ENCODE data around the gene CNNM3. TPM values are rescaled to one million over a fixed set of nuclear protein-coding genes. Genes with fewer than 3 reads are reported as not detected.

The CNNM3 gene
- total RNA-seq, 1 donor from 2014 or later: 5.5 TPM

DNA sequence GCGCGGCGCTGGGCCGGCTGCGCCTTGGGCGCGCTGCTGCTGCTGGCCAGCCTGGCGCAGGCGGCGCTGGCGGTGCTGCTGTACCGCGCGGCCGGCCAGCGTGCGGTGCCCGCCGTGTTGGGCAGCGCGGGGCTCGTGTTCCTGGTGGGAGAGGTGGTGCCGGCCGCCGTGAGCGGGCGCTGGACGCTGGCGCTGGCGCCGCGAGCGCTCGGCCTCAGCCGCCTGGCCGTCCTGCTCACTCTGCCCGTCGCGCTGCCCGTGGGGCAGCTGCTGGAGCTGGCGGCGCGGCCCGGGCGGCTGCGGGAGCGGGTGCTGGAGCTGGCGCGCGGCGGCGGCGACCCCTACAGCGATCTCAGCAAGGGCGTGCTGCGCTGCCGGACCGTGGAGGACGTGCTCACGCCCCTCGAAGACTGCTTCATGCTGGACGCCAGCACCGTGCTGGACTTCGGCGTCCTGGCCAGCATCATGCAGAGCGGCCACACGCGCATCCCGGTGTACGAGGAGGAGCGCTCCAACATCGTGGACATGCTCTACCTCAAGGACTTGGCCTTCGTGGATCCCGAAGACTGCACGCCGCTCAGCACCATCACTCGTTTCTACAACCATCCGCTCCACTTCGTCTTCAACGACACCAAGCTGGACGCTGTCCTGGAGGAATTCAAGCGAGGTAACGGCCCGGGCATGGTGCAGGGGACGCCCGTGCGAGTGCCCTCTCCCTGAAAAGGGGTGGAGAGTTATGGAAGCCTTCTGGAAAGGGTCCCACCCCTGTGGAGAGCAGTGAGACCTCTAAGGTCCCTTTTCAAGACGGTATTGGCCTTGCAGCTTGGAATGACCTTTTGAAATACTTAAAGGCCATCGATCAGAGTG lies 1.0 kb downstream of the CNNM3 start:
- peak; percentile 12 for DNase-seq (ENCODE audit: low read depth)

DNA sequence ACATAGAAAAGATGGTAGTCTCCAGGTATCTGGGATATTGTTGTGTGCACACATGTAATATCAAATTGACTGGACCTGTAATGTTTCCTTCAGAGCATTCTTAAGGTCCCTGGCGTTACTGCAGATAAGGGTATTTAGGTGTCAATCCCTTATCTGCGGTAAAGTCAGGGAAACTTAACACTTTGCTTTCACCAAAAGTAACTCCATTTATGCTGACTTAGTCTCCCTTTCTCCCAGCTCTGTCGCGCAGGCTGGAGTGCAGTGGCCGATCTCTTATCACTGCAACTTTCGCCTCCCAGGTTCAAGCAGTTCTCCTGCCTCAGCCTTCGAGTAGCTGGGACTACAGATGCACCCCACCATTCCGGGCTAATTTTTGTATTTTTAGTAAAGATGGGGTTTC lies 1.8 kb downstream of the CNNM3 start:
- DNase-seq (ENCODE audit: low read depth): no peak

DNA sequence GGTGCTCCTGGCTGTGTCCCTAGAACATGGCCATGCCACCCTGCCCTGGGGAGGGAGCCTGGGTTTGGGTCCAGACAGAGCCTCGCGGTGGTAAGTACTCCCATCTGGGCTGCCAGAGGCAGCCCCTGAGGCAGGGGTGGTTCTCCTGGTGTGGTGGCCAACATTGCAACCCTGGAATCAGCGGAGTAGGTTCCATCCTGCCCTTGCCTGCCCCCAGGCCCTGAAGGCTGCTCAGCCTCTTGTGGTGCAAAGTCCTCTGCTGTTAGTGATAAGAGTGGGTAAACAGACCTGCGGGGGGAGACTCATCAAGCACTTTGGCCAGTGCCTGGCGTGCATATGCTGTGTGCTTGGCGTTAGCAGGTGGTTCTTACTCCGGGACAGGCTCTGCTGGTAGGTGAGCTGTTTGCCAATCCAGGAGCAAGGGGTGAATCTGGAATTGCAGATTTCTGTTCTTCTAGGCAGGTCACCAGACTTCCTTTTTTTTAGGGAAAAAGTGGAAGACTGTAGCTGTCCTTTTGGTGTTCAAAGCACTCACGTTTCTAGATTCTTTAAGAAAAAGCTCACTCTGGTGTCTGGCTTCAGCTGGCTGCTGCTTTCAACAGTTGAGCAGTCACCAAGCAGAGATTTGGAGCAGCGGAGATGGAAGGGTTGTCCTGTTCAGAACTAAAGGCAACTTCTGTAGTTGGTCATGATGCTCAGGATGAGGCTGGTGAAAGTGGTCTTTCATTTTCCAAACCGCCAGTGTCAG lies 3.2 kb downstream of the CNNM3 start:
- no peak for DNase-seq (ENCODE audit: low read depth)

DNA sequence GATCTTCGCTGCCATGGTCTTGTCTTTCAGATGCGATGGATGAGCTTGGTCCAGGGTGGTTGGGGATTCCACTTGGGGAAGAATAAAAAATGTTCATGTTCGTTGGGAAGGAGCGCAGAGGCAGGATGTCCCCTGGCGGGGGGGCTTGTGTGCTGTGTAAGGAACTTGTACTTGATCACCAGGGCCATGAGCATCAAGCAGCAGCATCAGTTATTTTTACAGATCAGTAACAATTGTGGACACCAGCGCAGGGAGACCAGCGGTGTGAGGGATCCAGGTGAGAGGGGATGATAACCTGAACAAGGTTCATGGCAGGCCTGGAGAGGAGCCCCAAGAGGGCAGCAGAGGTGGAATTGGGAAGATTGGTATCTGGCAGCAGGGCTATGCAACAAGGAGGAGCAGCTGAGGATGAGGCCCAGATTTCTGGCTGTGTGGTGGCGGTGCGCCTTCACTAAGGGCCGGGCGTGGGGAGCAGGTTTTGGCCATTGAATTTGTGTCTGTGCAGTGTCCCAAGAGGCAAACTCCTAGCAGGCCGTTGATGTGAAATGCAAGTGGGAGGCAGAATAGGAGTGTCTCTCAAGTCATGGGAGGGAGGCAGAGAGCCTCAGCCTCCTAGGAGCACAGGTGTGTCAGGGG lies 3.9 kb downstream of the CNNM3 start:
- DNase-seq (ENCODE audit: low read depth): no peak

DNA sequence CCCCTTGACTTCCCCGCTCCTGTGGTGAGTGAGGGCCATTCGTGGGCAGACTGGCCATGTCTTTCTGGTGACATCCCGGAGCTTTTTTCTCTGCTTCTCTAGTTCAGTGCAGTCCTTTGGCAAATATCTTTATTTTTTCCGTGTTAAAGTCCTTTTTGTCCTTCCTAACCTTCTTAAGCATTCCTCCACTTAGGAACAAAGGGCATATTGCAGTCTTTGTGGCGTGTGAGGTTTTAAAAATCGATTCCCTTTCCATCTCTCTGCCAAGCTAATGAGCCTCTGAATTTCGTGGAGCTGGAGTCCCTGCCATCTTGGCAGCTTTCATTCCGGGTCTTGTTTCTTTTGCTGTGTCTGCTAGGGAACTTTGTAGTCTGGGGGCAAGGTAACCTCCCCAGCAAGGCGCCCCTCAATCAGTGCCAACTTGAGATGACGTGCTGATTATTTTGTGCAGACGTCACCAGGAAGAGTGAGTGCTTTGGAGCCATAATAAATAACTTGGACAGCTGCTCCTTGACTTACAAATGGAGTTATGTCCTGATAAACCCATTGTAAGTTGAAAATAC lies 5.1 kb downstream of the CNNM3 start:
- DNase-seq (ENCODE audit: low read depth): no peak

DNA sequence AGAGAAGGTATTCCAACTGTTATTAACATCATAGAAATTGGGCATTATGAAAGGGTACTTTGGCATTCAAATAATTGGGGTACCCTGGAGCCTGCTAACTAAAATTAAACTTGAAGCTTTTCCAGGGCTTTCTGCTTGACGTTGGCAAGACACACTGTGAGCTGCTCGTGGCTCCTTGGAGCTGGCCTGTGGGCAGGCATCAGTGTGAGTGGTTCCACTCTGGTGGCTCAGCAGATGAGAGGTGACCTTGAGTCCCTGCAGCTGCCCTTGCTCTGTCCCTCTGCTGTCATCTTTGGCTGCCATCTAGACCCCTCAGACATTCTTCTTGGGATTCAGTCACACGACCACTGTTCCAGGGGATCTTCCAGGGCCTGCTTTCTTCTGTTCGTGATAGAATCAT lies 6.7 kb downstream of the CNNM3 start:
- peak; percentile 26 for DNase-seq (ENCODE audit: low read depth)

DNA sequence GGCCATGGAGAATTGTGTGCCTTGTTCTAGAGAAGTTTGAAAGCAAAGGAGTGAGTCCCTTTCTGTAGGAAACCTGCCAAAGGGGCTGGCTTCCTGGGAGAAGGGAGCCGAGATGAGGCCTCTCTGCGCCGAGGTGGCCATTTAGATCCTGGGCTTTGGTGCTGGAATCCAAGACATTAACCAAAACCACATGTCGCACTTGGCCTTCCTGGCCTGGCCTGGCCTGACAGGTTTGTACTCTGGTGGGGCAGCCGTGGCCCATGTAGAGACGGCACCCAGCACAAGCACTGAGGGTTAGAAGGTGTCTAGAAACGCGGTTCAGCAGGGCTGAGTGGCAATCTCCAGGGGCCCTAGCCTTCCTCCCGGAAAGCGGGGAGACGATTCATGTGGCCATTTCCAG lies 7.1 kb downstream of the CNNM3 start:
- no peak for DNase-seq (ENCODE audit: low read depth)

DNA sequence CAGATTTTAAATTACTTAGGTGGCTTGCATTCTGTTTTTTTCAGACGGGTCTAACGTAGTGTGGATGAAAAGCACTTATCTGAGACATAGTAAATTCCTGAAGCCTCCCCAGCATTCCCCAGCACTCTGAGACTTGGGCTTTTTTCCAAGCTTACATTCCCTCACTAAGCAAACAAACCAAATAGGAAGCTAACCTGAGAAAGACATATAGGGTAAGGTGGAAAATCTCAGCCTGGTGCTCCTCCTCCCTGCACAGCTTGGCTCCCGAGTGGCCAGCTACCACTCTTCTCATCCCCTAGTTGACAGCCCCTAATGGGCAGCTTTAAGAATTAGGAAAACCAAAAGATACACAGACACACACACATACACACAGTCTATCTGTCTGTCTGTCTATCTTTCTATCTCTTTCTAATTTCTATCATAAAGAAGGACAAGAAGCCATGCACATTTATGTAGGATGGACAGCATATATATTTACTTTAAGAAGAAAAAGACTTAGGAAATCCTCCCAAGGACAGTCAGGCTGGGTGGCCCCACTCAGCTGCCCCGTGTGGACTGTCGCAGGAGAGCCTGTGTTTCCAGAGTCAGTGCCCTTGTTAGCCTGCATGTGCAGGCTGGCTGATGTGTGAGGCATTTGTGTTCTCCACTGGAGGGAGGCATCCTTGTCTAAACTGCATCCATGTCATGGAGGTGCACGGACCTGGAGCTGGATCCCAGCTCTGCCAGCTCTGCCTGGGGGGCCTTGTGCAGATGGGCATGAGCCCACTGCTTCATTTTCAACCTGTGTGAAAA lies 8.2 kb downstream of the CNNM3 start:
- DNase-seq (ENCODE audit: low read depth): no peak

DNA sequence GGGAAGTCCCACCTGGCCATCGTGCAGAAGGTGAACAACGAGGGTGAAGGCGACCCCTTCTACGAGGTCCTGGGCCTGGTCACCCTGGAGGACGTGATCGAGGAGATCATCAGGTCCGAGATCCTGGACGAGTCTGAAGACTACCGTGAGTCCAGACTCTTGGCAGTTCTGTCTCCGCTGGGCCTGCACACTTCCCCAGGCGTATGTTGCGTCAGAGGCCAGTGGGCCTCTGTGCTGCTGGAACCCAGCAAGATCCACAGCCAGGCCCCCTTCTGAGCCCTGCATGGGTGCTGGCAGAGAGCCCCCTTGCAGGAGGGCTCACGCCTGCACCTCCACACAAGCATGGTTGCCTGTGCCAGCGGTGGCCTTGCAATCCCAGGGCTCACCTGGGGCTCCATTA lies 9.0 kb downstream of the CNNM3 start:
- no peak for DNase-seq (ENCODE audit: low read depth)

DNA sequence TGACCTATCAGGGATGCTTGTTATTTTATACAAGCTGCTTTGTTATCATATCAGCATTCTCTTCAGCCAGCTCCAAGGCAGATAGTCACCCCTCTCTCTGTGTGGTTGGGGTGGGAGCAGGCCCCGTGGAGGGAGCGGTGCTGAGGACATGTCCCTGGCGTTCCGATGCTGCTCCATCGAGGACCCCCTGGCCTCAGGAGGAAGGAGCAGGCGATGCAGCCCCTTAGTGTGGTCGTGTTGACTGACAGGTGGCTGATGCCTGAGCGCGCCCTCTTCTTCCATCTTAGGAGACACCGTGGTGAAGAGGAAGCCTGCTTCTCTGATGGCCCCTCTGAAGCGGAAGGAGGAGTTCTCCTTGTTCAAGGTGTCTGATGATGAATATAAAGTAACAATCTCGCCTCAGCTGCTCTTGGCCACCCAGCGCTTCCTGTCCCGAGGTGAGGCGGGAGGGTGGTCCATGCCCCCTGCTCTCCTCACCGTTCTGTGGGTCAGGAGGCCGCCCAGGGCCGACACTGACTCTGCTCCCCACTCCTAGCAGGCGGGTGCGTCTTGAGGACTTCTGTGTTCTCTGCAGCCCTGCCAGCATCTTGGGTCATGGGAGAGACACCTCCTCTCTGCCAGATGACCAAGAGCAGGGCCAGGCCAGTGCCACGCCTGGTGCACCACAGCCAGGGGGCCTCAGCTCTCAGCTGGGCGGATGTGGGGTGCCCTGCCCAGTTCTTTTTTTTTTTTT lies 10.6 kb downstream of the CNNM3 start:
- no peak for DNase-seq (ENCODE audit: low read depth)

DNA sequence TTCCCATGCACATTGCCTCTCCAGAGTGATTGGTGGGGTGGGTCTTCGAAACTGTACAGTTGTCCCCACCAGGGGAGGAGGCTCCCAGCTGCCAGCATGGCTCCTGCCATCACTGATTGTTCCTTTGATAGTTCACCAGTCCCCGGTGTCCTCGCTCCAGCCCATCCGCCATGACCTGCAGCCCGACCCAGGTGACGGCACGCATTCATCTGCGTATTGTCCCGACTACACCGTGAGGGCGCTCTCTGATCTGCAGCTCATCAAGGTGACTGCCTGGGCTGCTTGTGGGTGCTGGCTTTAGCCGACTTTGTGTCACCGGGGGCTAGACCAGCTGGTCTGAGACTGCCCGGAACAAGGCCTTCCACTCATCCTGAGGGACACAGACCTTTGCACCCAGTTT lies 12.4 kb downstream of the CNNM3 start:
- DNase-seq (ENCODE audit: low read depth): no peak

DNA sequence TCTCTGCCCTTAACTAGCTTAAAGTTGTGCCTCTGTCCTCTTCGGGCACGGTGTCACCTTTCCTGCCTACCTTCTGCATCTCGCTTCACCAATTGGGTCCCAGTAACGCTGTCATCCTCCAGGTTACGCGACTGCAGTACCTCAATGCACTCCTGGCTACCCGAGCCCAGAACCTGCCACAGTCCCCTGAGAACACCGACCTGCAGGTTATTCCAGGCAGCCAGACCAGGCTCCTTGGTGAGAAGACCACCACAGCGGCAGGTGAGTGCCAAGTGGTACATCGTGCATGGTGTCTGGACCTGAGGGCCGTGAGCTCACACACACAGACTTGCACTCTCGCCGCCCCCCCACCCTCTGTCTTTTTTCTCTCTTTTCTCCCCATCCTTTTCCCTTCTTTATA lies 12.8 kb downstream of the CNNM3 start:
- no peak for DNase-seq (ENCODE audit: low read depth)

DNA sequence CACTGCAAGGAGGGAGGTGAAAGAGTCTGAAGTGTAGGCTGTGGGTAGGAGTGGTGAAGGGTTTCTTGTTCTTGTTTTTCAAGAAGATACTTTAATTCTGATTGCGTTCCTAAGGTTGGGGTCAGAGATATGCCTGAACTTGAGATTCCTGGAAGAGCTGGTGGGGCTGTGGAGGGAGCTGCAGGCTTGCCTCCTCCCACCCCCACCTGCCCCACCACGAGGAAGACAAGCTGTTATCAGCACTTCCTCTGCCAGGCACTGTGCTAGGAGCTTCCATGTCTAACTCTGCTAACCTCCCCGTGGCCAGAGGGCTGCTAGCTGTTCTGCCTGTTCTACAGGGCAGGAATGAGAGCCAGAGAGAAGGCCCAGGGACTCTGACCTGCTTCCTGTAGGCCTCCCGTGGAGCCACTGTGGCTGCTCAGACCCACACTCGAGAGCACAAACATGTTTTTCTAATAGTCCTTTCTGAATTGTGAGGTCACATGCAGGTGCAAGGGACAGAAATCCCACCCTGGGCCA lies 14.0 kb downstream of the CNNM3 start:
- DNase-seq (ENCODE audit: low read depth): no peak

DNA sequence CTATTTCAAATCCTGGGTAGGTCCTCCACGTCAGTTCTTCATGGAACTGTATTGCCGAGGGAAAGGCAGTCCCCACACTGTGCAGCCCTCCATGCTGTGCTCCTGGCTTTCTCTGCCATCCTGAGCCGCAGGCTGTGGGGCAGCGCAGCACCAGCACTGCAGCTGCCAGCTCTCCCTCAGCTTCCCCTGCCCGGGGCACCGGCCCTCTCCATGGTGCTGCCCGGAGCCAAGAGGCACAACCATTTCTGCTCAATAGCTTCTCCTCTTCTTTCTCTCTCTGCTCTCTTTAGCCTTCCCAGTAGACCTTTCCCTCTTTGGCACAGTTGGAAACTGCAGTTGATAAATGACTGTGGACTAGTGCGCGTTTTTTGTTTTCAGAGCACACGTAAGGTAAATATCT lies 15.6 kb downstream of the CNNM3 start:
- DNase-seq (ENCODE audit: low read depth): peak; percentile 64

DNA sequence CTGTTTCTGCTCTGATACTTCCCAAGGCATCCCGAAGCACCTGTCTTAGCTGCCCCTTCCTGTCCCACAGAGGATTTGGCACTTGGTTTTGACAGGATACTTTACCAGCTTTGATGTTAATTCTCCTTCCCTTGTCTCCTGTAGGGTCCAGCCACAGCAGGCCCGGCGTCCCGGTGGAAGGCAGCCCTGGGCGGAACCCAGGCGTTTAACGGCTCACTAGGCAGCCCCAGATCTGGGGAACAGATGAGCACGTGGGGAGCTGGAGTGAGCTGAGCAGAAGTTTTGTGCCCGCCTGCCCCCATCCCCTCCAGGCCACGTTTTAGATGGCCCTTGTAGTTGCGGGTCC lies 16.3 kb downstream of the CNNM3 start:
- DNase-seq (ENCODE audit: low read depth): peak; percentile 39

DNA sequence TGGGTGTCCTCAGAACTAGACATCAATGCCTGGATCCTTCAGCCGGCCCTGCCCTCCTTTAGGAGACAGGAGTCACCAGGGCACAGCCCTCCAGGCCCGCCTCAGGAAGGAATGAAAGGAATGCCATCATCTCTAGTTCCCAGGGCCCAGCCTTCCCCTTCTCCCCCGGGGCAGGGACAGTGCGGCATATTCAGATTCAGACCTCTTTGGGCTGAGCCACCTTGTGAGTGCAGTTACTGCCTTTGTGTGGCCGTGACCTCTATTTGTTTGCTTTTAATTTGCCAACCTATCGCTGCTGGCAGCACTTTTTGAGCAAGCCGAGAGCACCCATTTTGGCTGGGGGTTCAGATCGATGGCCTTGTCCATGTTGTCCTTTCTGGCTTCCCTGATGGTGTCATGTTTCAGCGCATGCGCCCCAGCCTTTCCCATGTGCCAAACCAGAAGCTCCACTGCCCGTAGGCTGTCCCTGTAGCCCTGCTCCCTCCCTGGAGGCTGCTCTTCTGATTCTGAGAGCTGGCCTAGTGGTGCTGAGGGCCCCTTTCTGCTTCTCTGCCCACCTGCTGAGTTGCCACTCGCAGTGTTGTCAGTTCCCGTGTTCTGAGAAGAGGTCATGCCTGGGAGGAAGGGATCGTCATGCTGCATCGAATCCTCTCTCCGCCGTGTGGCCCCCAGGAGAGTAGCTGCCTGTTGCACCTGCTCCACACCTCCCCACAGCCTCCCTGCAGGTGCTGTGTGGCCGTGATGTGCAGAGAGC lies 16.9 kb downstream of the CNNM3 start:
- DNase-seq (ENCODE audit: low read depth): peak; percentile 87

DNA sequence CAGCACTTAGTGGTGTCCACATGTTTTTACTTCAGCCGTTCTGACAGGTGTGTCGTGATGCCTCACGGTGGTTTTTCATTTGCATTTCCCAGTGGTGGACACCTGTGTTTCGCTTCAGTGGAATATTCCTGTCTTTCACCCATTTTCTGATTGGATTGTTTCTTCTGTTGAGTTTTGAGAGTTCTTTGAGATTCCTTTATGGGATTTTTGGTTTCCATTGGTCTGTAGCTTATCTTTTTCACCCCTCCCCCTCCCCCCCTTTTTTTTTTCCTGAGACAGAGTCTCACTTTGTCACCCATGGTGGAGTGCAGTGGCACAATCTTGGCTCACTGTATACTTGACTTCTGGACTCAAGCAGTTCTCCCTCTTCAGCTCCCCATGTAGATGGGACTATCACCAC lies 19.8 kb downstream of the CNNM3 start:
- DNase-seq (ENCODE audit: low read depth): no peak

DNA sequence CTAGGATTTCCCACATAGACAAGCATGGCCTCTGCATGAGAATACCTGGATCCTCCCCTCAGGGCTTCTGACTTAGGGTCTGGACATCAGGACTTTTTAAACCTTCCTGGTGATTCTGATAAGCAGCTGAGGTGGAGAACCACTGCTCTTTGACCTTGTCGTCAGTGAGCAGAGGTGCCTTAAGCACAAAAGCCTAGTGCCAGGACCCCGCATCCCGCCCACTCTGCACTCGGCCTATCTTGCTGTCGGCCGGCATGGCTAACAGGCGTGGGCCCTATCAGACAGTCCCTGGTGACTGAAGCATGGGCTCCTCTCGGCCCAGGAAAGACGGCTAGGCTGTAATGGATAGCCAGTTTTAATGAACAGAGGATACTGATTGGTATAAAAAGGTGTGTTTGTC lies 21.5 kb downstream of the CNNM3 start:
- DNase-seq (ENCODE audit: low read depth): no peak

Data from myocyte (in vitro differentiated cells).